BJ (cell line): Measurements from ENCODE around the gene PCBP3. TPM values are rescaled to one million over a fixed set of nuclear protein-coding genes. Genes with fewer than 3 reads are reported as not detected.

Experiments used
- CTCF ChIA-PET: fragments of 350-600 bp; formaldehyde crosslinking; extraction: SDS; loops from one replicate; lab custom pipeline; 2021; ENCODE audit warnings: antibody characterized with exemption, inconsistent platforms; lab: Yijun Ruan, JAX
- POLR2A ChIA-PET: fragments of 300-600 bp; sonication (Branson Sonifier 250); formaldehyde crosslinking; extraction: SDS; loops from one replicate; lab custom pipeline; 2021; ENCODE audit warnings: antibody characterized with exemption; lab: Charles Lee
- DNase-seq: peaks from one replicate; pipeline ENCODE4 v3.0.0-alpha.2; 2011; ENCODE audit warnings: low read depth
- H3K27me3 ChIP-seq: 2 replicates; pipeline ENCODE4 v1.6.0; 2011; ENCODE audit warnings: low read length; ENCODE audit not compliant: control insufficient read depth, insufficient read depth
- H3K36me3 ChIP-seq: 2 replicates; pipeline ENCODE4 v1.5.1; 2011; ENCODE audit warnings: low read length; ENCODE audit not compliant: control insufficient read depth, insufficient read depth
- H3K4me3 ChIP-seq: 2 replicates; pipeline ENCODE4 v1.5.1; 2011; ENCODE audit warnings: low read depth, mild to moderate bottlenecking, control low read depth, low read length
- polyA plus RNA-seq: library from polyadenylated mRNA; depleted of rRNA; stranded (reverse); fragments of >200 nt; gene quantifications from 2 replicates; pipeline ENCODE4 v1.2.3, GENCODE V29; 2011
- TF ChIP-seq, protein P1 (sequence below): IDR thresholded peaks from 2 replicates; pipeline ENCODE4 v1.5.1; 2011; ENCODE audit warnings: low read depth, mild to moderate bottlenecking, control low read depth, inconsistent platforms, low read length, moderate library complexity; ENCODE audit not compliant: insufficient read depth

Gene PCBP3
- polyA plus RNA-seq, 1 experiment: 2.1 TPM

- TF ChIP-seq, protein P1, sequence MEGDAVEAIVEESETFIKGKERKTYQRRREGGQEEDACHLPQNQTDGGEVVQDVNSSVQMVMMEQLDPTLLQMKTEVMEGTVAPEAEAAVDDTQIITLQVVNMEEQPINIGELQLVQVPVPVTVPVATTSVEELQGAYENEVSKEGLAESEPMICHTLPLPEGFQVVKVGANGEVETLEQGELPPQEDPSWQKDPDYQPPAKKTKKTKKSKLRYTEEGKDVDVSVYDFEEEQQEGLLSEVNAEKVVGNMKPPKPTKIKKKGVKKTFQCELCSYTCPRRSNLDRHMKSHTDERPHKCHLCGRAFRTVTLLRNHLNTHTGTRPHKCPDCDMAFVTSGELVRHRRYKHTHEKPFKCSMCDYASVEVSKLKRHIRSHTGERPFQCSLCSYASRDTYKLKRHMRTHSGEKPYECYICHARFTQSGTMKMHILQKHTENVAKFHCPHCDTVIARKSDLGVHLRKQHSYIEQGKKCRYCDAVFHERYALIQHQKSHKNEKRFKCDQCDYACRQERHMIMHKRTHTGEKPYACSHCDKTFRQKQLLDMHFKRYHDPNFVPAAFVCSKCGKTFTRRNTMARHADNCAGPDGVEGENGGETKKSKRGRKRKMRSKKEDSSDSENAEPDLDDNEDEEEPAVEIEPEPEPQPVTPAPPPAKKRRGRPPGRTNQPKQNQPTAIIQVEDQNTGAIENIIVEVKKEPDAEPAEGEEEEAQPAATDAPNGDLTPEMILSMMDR: no peak
- Histone ChIP-seq H3K36me3 (no peaks in the 10 kb centered on the region), H3K27me3 (peaks cover 3% of the 10 kb centered on the region; the same call in 1 of the 2 replicates), H3K4me3 (no peak overlapping the region)
- no peak for DNase-seq
- CTCF ChIA-PET: no interaction called here
- POLR2A ChIA-PET: no interaction called here
Measured at GRCh38 chr21:45629046-45629981, 14.2 kb upstream of the PCBP3 start.

DNA sequence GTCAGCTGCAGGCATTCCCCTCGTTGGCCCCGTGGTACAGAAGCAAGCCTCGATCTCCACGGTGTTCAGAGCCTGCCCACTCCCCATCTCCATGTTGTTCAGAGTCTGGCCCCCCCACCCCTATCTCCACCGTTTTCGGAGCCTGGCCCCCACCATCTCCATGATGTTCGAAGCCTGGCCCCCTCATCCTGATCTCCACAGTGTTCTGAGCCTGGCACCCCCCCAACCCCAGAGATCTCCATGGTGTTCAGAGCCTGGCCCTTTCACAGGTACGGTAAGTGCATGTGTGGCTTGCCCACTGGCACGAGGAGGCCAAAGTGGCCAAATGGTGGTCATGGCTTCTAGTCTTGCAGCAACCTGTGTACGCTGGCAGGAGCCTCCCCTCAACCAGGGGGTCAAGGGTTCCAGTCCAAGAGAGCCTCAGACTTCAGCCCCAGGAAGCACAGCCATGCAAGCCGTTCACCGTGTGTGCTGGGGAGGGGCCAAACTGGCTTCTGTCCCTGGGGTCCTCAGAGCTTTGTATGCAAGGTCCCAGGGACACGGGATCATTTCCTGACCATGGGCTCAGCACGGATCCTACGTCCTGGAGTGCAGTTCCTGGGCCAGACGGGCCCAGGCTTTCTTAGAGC is 13.3 kb upstream of the PCBP3 start:
- CTCF ChIA-PET: no interaction called here
- DNase-seq: no peak
- no peaks in the 10 kb centered on the region for H3K36me3 ChIP-seq
- no peak overlapping the region for H3K4me3 ChIP-seq
- POLR2A ChIA-PET: no interaction called here
- no peaks in the 10 kb centered on the region for H3K27me3 ChIP-seq
- TF ChIP-seq, protein P1: no peak

- Histone ChIP-seq H3K36me3 (no peaks in the 10 kb centered on the region), H3K27me3 (no peaks in the 10 kb centered on the region), H3K4me3 (no peak overlapping the region)
- ChIA-PET CTCF (no interaction called here), POLR2A (no interaction called here)
- no peak for DNase-seq
- TF ChIP-seq, protein P1: no peak
Measured at GRCh38 chr21:45630876-45631275, 12.6 kb upstream of the PCBP3 start.

GRCh38 chr21:45631540-45631939 is 12.0 kb upstream of the PCBP3 start:
- no peaks in the 10 kb centered on the region for H3K27me3 ChIP-seq
- ChIA-PET CTCF (interaction anchor here (0.7 kb wide), 1 partner anchor 189 kb away, joined by 3 read pairs; no protein-coding TSS in a partner anchor), POLR2A (no interaction called here)
- DNase-seq: no peak
- TF ChIP-seq, protein P1: no peak
- no peaks in the 10 kb centered on the region for H3K36me3 ChIP-seq
- no peak overlapping the region for H3K4me3 ChIP-seq

DNA sequence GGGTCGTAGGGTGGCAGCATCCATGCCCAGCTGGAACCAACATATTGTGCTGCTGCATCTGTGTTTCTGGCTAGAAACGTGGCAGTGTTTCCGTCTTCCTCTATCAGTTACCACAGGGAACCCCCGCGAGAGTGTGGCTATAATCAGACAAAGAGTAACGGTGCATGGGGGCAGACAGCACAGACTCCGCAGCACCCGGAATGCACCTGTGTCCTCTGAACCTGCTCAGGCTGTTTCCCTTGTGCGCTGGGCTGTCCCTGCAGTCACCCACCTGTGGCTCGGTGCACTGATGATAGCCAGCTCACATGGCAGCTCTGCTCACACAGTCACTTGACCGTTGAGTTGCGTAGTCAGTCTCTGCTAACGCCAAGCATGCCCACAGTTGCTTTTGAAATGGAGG is 11.4 kb upstream of the PCBP3 start:
- POLR2A ChIA-PET: no interaction called here
- Histone ChIP-seq H3K27me3 (no peaks in the 10 kb centered on the region), H3K36me3 (no peaks in the 10 kb centered on the region), H3K4me3 (no peak overlapping the region)
- CTCF ChIA-PET: no interaction called here
- no peak for DNase-seq
- TF ChIP-seq, protein P1: no peak
